ENCODE measurements around the gene CLCNKB.

DNA sequence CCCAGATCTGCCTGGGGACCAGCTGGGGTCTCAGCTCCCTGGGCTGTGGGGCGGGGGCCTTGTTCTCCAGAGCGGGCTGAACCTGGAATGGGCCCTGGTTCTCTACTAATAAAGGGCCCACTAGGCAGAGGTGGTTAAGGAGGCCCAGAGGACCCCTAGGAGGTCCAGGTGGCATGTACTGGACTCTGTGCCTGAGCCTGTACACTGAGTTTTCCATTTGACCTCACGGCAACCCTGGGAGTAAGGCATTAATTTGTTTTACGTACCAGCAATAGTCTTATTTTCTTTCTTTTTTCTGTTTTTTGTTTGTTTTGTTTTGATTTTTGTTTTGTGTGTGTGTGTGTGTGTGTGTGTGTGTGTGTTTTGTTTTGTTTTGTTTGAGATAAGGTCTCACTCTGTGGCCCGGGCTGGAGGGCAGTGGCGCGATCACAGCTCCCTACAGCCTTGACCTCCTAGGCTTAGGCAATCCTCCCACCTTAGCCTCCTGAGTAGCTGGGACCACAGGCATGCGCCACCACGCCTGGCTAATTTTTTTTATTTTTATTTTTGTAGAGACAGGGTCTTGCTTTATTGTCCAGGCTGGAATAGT, 49.4 kb downstream of the CLCNKB start:
- no peak for TF ChIP-seq EZH2 (IDR thresholded peaks at IDR 0.05)
- TF ChIP-seq, protein P1, sequence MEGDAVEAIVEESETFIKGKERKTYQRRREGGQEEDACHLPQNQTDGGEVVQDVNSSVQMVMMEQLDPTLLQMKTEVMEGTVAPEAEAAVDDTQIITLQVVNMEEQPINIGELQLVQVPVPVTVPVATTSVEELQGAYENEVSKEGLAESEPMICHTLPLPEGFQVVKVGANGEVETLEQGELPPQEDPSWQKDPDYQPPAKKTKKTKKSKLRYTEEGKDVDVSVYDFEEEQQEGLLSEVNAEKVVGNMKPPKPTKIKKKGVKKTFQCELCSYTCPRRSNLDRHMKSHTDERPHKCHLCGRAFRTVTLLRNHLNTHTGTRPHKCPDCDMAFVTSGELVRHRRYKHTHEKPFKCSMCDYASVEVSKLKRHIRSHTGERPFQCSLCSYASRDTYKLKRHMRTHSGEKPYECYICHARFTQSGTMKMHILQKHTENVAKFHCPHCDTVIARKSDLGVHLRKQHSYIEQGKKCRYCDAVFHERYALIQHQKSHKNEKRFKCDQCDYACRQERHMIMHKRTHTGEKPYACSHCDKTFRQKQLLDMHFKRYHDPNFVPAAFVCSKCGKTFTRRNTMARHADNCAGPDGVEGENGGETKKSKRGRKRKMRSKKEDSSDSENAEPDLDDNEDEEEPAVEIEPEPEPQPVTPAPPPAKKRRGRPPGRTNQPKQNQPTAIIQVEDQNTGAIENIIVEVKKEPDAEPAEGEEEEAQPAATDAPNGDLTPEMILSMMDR (IDR thresholded peaks at IDR 0.05) = no peak
